IMR-90 (cell line): Measurements from ENCODE around the gene LDLRAD4.

ENCODE experiments used
- CEBPB ChIP-seq: IDR thresholded peaks from 2 replicates; pipeline ENCODE4 v1.6.1; 2012; ENCODE audit warnings: low read depth, low read length, improper control_type of control experiment
- CTCF ChIP-seq: conservative IDR thresholded peaks from 2 replicates; pipeline ENCODE4 v1.5.1; 2012; ENCODE audit warnings: mild to moderate bottlenecking, low read depth, low read length, improper control_type of control experiment
- FOS ChIP-seq: fragments of 150-350 bp; IDR thresholded peaks from 2 replicates; pipeline ENCODE4 v1.6.1; 2016; ENCODE audit warnings: low read depth, low read length
- USF2 ChIP-seq: fragments of 150-350 bp; IDR thresholded peaks from 2 replicates; pipeline ENCODE4 v1.6.1; 2017; ENCODE audit warnings: mild to moderate bottlenecking, antibody characterized with exemption, low read length, low read depth

DNA sequence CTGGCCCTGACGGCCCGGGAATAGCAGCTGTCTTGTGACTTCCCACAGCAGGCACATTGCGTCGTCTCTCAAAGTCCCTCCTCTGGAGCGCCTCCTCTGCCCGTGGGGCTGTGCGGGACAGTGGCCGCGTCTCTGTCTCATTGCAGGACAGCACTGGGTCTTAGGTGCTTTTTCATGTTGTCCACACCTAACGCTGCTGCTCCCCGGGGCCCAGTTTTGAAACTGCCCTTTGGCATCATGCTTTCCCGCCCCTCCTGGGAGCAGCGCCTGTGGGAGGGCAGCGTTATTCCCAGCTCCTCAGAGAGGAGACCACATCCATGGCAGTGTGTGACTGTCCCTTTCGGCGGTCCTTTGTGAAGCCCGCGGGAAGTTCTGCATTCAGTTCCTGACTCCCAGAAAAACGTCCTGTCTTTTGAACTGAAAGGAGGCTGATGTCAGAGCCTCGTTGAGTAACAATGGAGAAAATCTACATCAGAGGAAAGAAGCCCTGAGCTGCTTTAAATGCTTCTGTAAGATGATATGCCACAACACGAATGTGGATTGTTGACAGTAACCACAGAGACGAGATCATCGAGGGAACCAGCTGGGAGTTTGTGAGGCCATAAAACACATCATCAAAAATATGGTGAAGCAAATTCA is 281.8 kb downstream of the LDLRAD4 start:
- TF ChIP-seq USF2 (no peak), CTCF (no peak), CEBPB (no peak), FOS (no peak)
